Esophagus squamous epithelium (tissue), 4 donors: ENCODE results near the gene RERE.

Experiments used
- CTCF ChIP-seq, 6 experiments: fragments of 450-650 bp in 4 of 6; fragments of 200-600 bp in 2 of 6; sonication (generic) in 2 of 6; IDR thresholded peaks; one replicate each; pipeline ENCODE4 v1.5.1; 2016 to 2019; ENCODE audit warnings: antibody characterized with exemption in 6 of 6, mild to moderate bottlenecking in 4 of 6, moderate library complexity in 4 of 6
- POLR2A ChIP-seq, 4 donors: fragments of 450-650 bp; IDR thresholded peaks; one replicate each; pipeline ENCODE4 v1.6.1; 2017; ENCODE audit warnings: antibody characterized with exemption in 4 of 4, mild to moderate bottlenecking in 4 of 4, moderate library complexity in 3 of 4

DNA sequence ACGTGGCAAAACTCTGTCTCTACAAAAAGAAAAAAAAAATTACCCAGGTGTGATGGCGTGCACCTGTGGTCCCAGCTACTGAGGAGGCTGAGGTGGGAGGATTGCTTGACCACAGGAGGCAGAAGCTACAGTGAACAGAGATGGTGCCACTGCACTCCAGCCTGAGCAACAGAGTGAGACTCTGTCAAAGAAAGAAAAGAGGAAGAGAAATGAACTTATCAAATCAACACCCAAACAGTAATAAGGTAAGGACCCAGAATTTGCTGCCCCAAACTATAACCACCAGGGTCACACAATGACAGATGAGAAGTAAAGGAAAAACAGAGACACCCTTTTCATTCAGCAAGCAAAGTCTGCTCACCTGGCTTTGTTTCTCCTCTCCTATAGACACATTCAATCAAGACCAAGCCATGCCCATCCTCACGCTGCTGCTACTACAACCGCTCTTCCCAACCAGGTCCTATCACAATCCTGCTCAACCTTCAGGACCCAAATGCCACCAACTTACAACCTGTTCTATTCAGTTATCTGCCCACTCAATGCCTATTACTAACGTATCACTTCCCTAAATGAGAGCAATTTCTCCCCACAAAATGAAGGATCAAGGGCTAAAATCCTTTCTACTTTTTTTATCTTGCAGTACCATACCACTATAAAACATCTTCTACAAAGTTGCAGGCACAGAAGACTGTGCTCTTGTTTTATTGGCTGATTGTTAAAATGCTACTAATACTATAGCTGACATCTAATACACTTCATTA lies 183.5 kb downstream of the RERE start:
- TF ChIP-seq CTCF (IDR thresholded peaks at IDR 0.05), result no peak
- no peak for TF ChIP-seq POLR2A (IDR thresholded peaks at IDR 0.05)
